GM18520 (cell line): ENCODE measurements around the gene MASP1.
"Not testable (repeated sequence)": the region's sequence is repeated elsewhere in the genome, so short reads cannot be mapped to it uniquely, and the experiment has no call there.

Experiments
- ATAC-seq: cut with Tn5 transposase; IDR thresholded peaks from one replicate; pipeline ENCODE4 v1.9.1; 2021; ENCODE audit not compliant: unreplicated experiment

The MASP1 gene

DNA sequence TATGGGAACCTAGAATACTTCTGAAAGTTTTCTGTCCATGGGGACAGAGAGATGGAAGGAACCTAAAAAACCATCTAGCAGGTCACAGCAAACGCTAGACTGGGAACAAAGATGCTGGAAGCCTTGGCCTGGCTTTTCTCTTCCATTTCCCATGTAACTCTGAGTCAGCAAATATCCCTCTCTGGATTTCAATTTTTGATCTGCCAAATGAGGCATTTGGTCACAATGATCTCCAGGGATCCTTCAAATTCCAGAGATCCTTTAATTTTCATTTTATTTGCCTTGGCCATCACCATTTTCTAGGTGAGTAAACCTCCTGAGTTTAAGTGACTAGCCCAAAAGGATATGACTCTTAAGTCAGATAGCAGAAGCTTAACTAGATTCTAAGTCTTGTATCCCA, 54.6 kb downstream of the MASP1 start:
- no peak for ATAC-seq

DNA sequence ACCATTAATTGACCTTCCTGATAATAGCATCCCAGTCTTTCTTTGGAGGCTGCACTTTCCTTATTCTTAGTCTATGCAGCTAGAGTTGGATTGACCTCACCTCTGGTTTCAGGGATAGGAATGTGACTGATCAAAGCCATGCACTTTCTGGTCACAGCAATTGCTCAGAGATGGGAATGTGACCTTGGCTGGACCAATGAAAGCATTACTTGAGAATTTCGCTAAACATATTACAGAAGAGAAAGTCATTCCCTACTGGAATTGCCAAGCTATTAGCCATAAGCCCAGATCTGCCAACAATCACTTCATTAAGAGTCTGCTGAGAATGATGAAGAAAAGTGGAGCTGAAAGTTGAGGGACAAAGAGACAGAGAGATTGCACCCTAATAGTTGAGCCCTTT, 61.5 kb downstream of the MASP1 start:
- ATAC-seq, result no peak

DNA sequence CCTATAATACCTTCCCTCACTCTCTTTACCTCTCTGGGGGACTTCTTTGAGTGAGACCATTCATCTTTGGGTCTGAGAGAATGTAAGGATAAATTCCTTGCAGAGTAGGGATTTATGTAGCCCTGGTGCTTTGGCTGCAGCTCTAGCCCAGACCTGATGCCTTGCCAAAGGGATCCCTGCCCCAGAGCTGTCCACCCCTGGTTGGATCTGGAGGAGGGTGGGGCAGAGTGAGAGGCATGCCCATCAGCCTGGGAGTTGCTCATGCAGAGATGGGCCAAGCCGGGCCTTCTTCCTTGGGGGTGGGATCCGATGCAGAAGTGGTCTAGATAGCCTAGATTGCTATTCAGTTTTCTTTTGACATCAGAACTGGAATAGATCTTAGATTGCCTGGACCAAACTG, 62.8 kb downstream of the MASP1 start:
- ATAC-seq, result no peak

DNA sequence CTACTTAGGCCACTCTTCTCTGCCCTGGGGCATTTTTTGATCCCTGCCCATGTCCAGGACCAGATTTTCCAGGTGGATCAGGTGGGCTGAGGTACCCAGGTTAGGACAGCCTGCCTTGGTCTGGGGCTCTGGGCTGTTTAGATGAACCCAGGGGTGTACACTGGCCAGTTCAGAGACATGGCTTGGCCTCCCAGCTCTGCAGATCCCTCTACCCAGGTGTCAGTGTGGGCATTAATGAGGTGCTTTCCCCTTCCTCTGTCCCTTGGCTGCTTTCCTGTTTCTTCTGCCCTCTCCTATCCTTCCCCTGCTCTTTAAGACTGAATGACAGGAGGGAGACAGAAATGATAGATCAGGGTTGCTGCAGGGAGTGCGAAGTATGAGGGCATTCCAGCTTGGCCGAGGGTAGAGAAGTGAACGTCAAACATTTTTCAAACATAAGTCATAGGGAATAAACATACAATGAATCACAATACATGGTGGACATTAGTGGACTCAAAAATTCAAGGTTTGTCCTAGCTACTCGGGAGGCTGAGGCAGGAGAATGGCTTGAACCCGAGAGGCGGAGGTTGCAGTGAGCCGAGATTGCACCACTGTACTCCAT, 63.8 kb downstream of the MASP1 start:
- no peak for ATAC-seq

GRCh38 chr3:187223799-187224198, 67.7 kb downstream of the MASP1 start:
- no peak for ATAC-seq

GRCh38 chr3:187222801-187223200, 68.7 kb downstream of the MASP1 start:
- no peak for ATAC-seq

DNA sequence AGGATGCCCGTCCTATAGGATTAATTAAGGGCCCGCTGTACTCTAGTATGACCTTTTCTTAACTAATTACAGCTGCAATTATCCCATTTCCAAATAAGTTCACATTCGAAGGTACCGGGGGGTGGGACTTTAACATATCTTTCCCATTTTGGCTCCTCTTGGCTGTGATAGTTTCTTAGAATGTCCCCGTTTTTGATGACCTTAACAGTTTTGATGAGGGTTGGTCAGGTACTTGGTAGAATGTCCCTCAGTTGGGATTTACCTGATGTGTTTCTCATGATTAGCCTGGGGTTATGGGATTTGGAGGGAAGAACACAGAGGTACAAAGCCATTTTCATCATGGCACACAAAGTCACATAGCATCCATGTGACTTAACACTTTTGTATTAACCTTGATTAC, 76.1 kb downstream of the MASP1 start:
- ATAC-seq, result no peak

DNA sequence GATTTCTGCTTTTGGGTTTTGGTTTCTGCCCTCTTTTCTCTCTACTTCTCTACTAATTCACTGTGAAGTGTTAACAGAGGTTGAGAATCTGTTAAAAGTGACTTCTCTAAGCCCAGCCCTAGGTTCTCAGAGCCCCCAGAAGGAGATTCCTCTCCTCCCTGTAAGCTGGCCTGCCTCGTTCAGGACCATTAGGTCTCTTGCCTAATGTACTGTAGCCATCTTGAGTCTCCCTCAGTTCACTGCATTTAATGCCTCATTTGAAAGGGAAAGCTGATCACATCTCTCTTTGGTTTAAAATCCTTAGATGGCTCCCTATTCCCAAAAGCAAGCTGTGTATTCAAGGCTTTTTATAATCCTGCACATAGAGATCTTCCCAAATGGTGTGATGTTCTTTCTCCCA, 77.9 kb downstream of the MASP1 start:
- no peak for ATAC-seq

- ATAC-seq, result no peak
Measured at GRCh38 chr3:187212705-187213104, 78.8 kb downstream of the MASP1 start.

DNA sequence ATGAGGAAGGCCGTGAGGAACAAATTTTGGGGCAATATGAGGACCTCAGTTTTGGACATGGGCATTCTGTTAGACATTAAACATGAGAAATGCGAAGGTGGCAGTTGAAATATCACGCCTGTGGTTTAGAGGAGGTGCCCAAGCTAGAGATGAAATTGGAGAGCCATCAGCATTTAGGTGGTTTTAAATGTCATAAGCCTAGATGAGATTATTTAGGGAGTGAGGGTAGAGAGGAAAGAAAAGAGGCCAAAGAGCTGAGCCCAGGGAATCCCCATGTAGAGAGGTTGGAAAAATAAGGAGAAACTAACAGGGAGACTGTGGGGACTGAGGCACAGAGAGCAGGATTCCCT, 79.4 kb downstream of the MASP1 start:
- ATAC-seq, result no peak

GRCh38 chr3:187211532-187212195, 79.9 kb downstream of the MASP1 start:
- no peak for ATAC-seq

- ATAC-seq, result peak; percentile 66
Measured at GRCh38 chr3:187210545-187211327, 80.8 kb downstream of the MASP1 start.

- no peak for ATAC-seq
Measured at GRCh38 chr3:187210091-187210490, 81.4 kb downstream of the MASP1 start.

- ATAC-seq, result no peak
Measured at GRCh38 chr3:187209491-187209890, 82.0 kb downstream of the MASP1 start.

- ATAC-seq, result no peak
Measured at GRCh38 chr3:187208159-187208558, 83.4 kb downstream of the MASP1 start.

DNA sequence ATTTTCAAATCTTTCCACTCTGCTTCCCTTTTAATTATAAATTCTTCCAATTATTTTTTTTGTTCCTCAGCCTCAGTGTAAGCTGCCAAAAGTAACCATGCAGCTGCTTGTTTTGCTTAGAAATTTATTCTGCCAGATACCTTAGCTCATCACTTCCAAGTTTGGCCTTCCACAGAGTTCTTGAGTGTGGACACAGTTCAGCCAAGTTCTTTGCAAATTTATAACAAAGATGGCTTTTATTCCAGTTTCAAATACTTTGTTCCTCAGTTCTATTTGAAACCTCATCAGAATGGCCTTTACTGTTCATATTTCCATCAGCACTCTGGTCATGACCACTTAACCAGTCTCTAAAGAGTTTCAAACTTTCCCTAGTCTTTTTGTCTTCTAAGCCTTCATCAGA, 83.9 kb downstream of the MASP1 start:
- no peak for ATAC-seq

- no peak for ATAC-seq
Measured at GRCh38 chr3:187207062-187207461, 84.5 kb downstream of the MASP1 start.

GRCh38 chr3:187205683-187206082, 85.9 kb downstream of the MASP1 start:
- ATAC-seq, result no peak

DNA sequence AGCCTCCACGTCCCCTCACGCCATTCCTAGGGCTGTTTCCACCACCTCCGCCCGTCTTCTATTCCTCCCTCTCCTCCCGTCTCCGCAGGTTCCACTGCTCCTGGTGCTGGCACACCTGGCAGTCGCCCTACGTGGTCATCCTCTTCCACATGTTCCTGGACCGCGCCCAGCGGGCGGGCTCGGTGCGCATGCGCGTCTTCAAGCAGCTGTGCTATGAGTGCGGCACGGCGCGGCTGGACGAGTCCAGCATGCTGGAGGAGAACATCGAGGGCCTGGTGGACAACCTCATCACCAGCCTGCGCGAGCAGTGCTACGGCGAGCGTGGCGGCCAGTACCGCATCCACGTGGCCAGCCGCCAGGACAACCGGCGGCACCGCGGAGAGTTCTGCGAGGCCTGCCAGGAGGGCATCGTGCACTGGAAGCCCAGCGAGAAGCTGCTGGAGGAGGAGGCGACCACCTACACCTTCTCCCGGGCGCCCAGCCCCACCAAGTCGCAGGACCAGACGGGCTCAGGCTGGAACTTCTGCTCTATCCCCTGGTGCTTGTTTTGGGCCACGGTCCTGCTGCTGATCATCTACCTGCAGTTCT, 92.0 kb downstream of the MASP1 start:
- ATAC-seq, result not testable (repeated sequence)

DNA sequence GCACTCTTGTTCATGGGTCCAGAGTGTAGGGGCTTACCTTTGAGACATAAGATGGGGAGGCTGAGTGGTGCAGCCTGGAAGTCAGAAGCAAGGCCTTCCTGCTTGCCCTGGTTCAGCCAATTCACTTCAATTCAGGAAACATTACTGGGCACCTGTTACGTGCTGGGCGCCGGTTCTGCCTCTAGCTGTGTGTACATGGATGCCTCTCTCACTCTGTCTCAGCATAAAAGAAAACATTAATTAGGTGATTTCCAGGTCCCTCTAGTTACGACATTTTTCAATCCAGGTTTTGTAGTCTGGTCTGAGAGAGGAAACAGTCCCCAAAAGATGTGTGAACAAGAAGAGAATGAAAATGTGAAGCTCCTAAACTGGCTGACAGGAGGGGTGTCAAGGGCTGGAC, 93.0 kb downstream of the MASP1 start:
- no peak for ATAC-seq

DNA sequence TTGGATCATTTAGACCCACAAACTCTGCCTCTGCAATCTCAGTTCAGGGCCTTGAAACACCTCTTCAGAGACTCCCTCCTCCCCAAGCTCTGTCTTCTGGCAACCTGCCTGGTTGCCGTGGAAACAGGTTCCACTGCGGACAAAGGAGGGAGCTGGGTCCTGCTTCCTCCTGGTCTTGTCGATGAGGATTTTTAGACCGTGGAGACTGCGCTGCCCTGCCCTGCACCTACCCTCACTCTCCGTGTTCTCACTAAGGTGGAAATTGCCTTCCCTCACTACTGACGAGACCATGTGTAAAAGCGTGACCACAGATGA, 94.2 kb downstream of the MASP1 start, which contains the start of gene RTP1:
Gene RTP1, plus strand, starts transcription at position 152 of the 315 bp plus-strand sequence. Its CDS starts 30 bp downstream, at position 182.
- ATAC-seq, result no peak
